Naive thymus-derived CD4-positive, alpha-beta T cell (primary cell): ENCODE measurements around the gene DUSP9. TPM values are rescaled to one million over a fixed set of nuclear protein-coding genes. Genes with fewer than 3 reads are reported as not detected.

Experiments
- ATAC-seq: fragments of 150-1000 bp; cut with Tn5 transposase; 2 replicates; pipeline ENCODE4 v1.10.0; 2021; ENCODE audit warnings: mild to moderate bottlenecking, moderate library complexity
- CTCF ChIA-PET: fragments of 350-600 bp; sonication (Branson Sonifier 250); formaldehyde crosslinking; loops from one replicate; lab custom pipeline; 2021; ENCODE audit warnings: antibody characterized with exemption; lab: Charles Lee
- POLR2A ChIA-PET: fragments of 350-600 bp; sonication (Branson Sonifier 250); formaldehyde crosslinking; loops from one replicate; lab custom pipeline; 2021; ENCODE audit warnings: antibody characterized with exemption, inconsistent platforms; lab: Charles Lee
- DNase-seq, 9 donors: peaks; one replicate each; pipeline versions ENCODE4 v3.0.0 to v3.0.0-alpha.2; 2020 to 2022; ENCODE audit warnings: mixed read lengths in 1 of 9
- H3K27ac ChIP-seq: one replicate; pipeline ENCODE4 v1.7.0; 2013; ENCODE audit warnings: mild to moderate bottlenecking, low read depth, low read length, moderate library complexity
- H3K27me3 ChIP-seq, 2 donors: one replicate each; pipeline ENCODE4 v1.7.0; 2013; ENCODE audit warnings: low read length in 2 of 2, mild to moderate bottlenecking in 2 of 2, moderate library complexity in 2 of 2; ENCODE audit not compliant: control insufficient read depth in 2 of 2, insufficient read depth in 2 of 2
- H3K36me3 ChIP-seq, 3 experiments: 1 replicate in 2 of 3; 2 replicates in 1 of 3; pipeline ENCODE4 v1.7.0; 2013; ENCODE audit warnings: low read length in 3 of 3, mild to moderate bottlenecking in 3 of 3, moderate library complexity in 1 of 3; ENCODE audit not compliant: insufficient read depth in 3 of 3, control insufficient read depth in 2 of 3
- H3K4me1 ChIP-seq, 2 donors: one replicate each; pipeline ENCODE4 v1.7.0; 2013; ENCODE audit warnings: low read length in 2 of 2, mild to moderate bottlenecking in 2 of 2, moderate library complexity in 1 of 2; ENCODE audit not compliant: control insufficient read depth in 2 of 2, insufficient read depth in 2 of 2
- H3K4me3 ChIP-seq: 2 replicates; pipeline ENCODE4 v1.7.0; 2013; ENCODE audit warnings: mild to moderate bottlenecking, low read length
- H3K9me3 ChIP-seq, 3 experiments: 1 replicate in 2 of 3; 2 replicates in 1 of 3; pipeline ENCODE4 v1.7.0; 2013; ENCODE audit warnings: low read length in 3 of 3; ENCODE audit not compliant: control insufficient read depth in 2 of 3
- H3K27ac Mint-ChIP-seq, 9 donors: one replicate each; pipeline ENCODE4 v1.8.0; 2020 to 2022; ENCODE audit warnings: mixed read lengths in 9 of 9, mild to moderate bottlenecking in 8 of 9, moderate library complexity in 5 of 9, inconsistent platforms in 2 of 9
- H3K27me3 Mint-ChIP-seq, 5 donors: one replicate each; pipeline ENCODE4 v1.8.0; 2021 to 2022; ENCODE audit warnings: mixed read lengths in 5 of 5, mild to moderate bottlenecking in 1 of 5
- H3K36me3 Mint-ChIP-seq, 5 donors: one replicate each; pipeline ENCODE4 v1.8.0; 2020 to 2022; ENCODE audit warnings: mixed read lengths in 5 of 5, mild to moderate bottlenecking in 3 of 5, inconsistent platforms in 1 of 5
- H3K4me1 Mint-ChIP-seq, 7 donors: one replicate each; pipeline ENCODE4 v1.8.0; 2020 to 2022; ENCODE audit warnings: mixed read lengths in 7 of 7, mild to moderate bottlenecking in 3 of 7, inconsistent platforms in 1 of 7
- H3K4me3 Mint-ChIP-seq, 10 donors: one replicate each; pipeline ENCODE4 v1.8.0; 2020 to 2022; ENCODE audit warnings: mild to moderate bottlenecking in 10 of 10, mixed read lengths in 10 of 10, moderate library complexity in 6 of 10, inconsistent platforms in 2 of 10
- H3K9me3 Mint-ChIP-seq, 11 donors: one replicate each; pipeline ENCODE4 v1.8.0; 2020 to 2022; ENCODE audit warnings: mixed read lengths in 11 of 11, mild to moderate bottlenecking in 4 of 11, inconsistent platforms in 1 of 11, moderate library complexity in 1 of 11
- intact Hi-C, 2 donors: fragments of 100-400 bp; cut with micrococcal nuclease; formaldehyde crosslinking; loops; one replicate each; pipeline ENCODE4 v1.15.1; 2023
- polyA plus RNA-seq, 2 donors: library from polyadenylated mRNA; unstranded; fragments of 300-500 nt; fragmentation: Illumina TruSeq; gene quantifications; one replicate each; pipeline ENCODE4 v1.2.3, GENCODE V29; 2021
- total RNA-seq, 6 experiments: library from RNA in 5 of 6; stranded (reverse) in 5 of 6; gene quantifications; 1 replicate in 5 of 6; 2 replicates in 1 of 6; pipeline ENCODE4 v1.2.3 and lab custom pipeline; 2021 to 2026

DUSP9 gene
- not detected for total RNA-seq
- not detected for polyA plus RNA-seq
- not detected for total RNA-seq (lab: John Stamatoyannopoulos, UW)

GRCh38 chrX:153646620-153647373 is at the start of gene DUSP9:
DUSP9 (plus strand) TSS chrX:153647203; CDS start chrX:153647954, 751 bp downstream.
- Histone ChIP-seq H3K36me3 (no peaks in the 10 kb centered on the region), H3K9me3 (no peaks in the 10 kb centered on the region), H3K4me3 (no peak within 1 kb of the TSS), H3K27me3 (peaks cover 0 to 4% of the 10 kb centered on the region in 2 donors), H3K4me1 (peaks cover 0 to 4% of the 10 kb centered on the region in 2 donors), H3K27ac (no peak within 1 kb of the TSS)
- no peaks in the 10 kb centered on the region for H3K9me3 Mint-ChIP-seq
- DNase-seq, result no peak
- ChIA-PET CTCF (interaction anchor here (0.6 to 1.4 kb wide), 2 partner anchors 46 to 92 kb away, joined by 3 read pairs; no protein-coding TSS in a partner anchor), POLR2A (interaction anchor here (0.6 kb wide), 1 partner anchor 37 kb away, joined by 3 read pairs; no protein-coding TSS in a partner anchor)
- intact Hi-C loops, result loop anchor here in 1 of 2 donors (5.0 kb wide), 3 partner anchors 34 to 109 kb away; no protein-coding TSS in a partner anchor
- H3K4me1 Mint-ChIP-seq, result peaks cover 0 to 14% (median 6%) of the 10 kb centered on the region in 7 donors
- H3K4me3 Mint-ChIP-seq, result peak within 1 kb of the TSS in 6 of 10 donors; percentile 9 to 64 (median 46)
- H3K36me3 Mint-ChIP-seq, result no peaks in the 10 kb centered on the region
- peak; percentile 25 for ATAC-seq
- no peak within 1 kb of the TSS for H3K27ac Mint-ChIP-seq
- peaks cover 0 to 45% (median 10%) of the 10 kb centered on the region in 5 donors for H3K27me3 Mint-ChIP-seq

DNA sequence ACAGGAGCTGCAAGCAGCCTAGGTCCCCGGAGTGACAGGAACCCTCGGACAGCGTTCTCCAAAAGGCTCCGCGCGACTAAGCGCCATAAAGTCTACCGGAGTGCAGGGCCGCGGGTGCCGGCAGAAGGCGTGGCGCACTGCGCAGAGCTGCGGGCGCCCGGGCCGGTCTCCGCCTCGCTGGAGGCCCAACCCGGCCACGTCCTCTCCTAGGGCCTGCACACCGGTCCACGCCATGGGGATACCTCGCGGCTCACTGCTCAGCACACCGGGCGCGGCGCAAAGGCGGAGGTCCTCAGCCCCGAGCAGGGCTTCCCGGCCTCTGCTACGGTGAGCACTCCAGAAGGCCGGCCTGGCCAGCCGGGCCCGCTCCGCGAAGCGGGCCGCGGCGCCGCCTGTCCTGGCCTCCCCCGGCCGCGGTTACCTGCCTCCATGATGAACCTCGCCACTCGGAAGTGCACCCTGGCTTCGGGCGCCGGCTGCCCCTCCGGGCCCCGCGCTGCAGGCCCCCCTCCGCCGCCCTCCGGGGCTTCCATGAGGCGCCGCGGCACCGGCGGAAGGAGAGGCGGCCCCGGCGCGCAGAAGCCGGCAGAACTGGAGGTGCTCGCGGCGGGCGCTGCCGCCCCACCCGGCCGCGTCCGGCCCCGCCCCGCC is 48.3 kb upstream of the DUSP9 start, which contains the start of gene CCNQ:
TSS of gene CCNQ (minus strand) at position 599 of the 651 bp plus-strand sequence. CDS start at position 533, 66 bp downstream.
- Mint-ChIP-seq H3K9me3 (peaks cover 0 to 4% (median 0%) of the 10 kb centered on the region in 11 donors), H3K27ac (peak within 1 kb of the TSS; percentile 47 to 91 (median 76)), H3K4me3 (peak within 1 kb of the TSS; percentile 85 to 93 (median 92)), H3K36me3 (peaks cover 0 to 9% (median 5%) of the 10 kb centered on the region in 5 donors), H3K4me1 (peaks cover 23 to 54% (median 38%) of the 10 kb centered on the region in 7 donors), H3K27me3 (no peaks in the 10 kb centered on the region)
- ChIA-PET CTCF (interaction anchor here (0.7 kb wide), 1 partner anchor 13 kb away, joined by 7 read pairs; no protein-coding TSS in a partner anchor), POLR2A (interaction anchor here (0.6 to 1.5 kb wide), 7 partner anchors 13 to 657 kb away, joined by 3 to 5 read pairs (median 4); partner anchors contain the start of gene HCFC1)
- no peaks in the 10 kb centered on the region for H3K9me3 ChIP-seq
- peak within 1 kb of the TSS; percentile 69 for H3K4me3 ChIP-seq
- H3K27ac ChIP-seq, result peak within 1 kb of the TSS; percentile 74
- peak; percentile 45 for ATAC-seq
- peak in 4 of 9 donors; percentile 10 to 34 (median 20) for DNase-seq
- intact Hi-C loops, result loop anchor here (1.0 to 10.0 kb wide), 9 partner anchors 11 to 656 kb away; partner anchors contain the start of genes ABCD1 (in 2 of the 2), BCAP31 (in 2 of the 2), HAUS7 (in 2 of the 2) and IDH3G (in 1 of the 2)
- H3K36me3 ChIP-seq, result peaks cover 0 to 17% (median 0%) of the 10 kb centered on the region in 3 experiments
- no peaks in the 10 kb centered on the region for H3K27me3 ChIP-seq
- H3K4me1 ChIP-seq, result peaks cover 19% of the 10 kb centered on the region in 2 donors

GRCh38 chrX:153599192-153600031 is 47.6 kb upstream of the DUSP9 start:
- Histone ChIP-seq H3K4me1 (peaks cover 19 to 21% of the 10 kb centered on the region in 2 donors), H3K27ac (peak overlapping the region; percentile 74), H3K9me3 (no peaks in the 10 kb centered on the region), H3K4me3 (peak overlapping the region; percentile 69), H3K36me3 (peaks cover 0 to 10% (median 0%) of the 10 kb centered on the region in 3 experiments), H3K27me3 (no peaks in the 10 kb centered on the region)
- peak overlapping the region in 7 of 9 donors; percentile 48 to 83 (median 64) for H3K27ac Mint-ChIP-seq
- H3K4me3 Mint-ChIP-seq, result peak overlapping the region; percentile 79 to 93 (median 90)
- peak; percentile 77 to 91 (median 82) for DNase-seq
- intact Hi-C loops, result loop anchor here (1.0 to 10.0 kb wide), 9 partner anchors 10 to 657 kb away; partner anchors contain the start of genes ABCD1 (in 2 of the 2), BCAP31 (in 2 of the 2), HAUS7 (in 2 of the 2) and IDH3G (in 1 of the 2)
- H3K9me3 Mint-ChIP-seq, result peaks cover 0 to 4% (median 0%) of the 10 kb centered on the region in 11 donors
- H3K4me1 Mint-ChIP-seq, result peaks cover 23 to 60% (median 46%) of the 10 kb centered on the region in 7 donors
- H3K36me3 Mint-ChIP-seq, result peaks cover 0 to 8% (median 5%) of the 10 kb centered on the region in 5 donors
- ATAC-seq, result peak; percentile 94
- H3K27me3 Mint-ChIP-seq, result no peaks in the 10 kb centered on the region
- POLR2A ChIA-PET, result interaction anchor here (0.7 to 2.5 kb wide), 7 partner anchors 10 to 658 kb away, joined by 3 to 10 read pairs (median 5); partner anchors contain the start of gene HCFC1
- CTCF ChIA-PET, result interaction anchor here (0.7 to 2.3 kb wide), 2 partner anchors 11 to 67 kb away, joined by 3 to 15 read pairs; no protein-coding TSS in a partner anchor

DNA sequence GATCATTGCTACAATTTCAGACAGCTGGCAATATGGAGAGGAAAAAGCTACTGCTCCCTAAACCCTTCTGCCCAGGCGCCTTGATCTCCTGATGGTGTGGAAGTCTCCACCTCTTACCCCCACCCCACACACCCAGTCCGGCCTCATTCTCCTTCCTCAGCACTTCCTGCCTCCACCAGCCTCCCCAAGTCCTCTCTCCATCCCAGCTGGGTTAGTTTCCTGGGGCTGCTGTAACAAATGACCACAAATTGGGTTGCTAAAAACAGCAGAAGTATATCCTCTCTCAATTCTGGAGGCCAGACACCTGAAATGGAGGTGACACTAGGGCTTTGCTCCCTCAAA is 47.0 kb upstream of the DUSP9 start:
- peaks cover 19 to 21% of the 10 kb centered on the region in 2 donors for H3K4me1 ChIP-seq
- ATAC-seq, result no peak

GRCh38 chrX:153600921-153601320 is 46.1 kb upstream of the DUSP9 start:
- Mint-ChIP-seq H3K27ac (peak overlapping the region in 2 of 9 donors; percentile 32 to 51), H3K27me3 (no peaks in the 10 kb centered on the region), H3K4me3 (peak overlapping the region; percentile 6 to 93 (median 76)), H3K36me3 (peaks cover 0 to 8% (median under 1%) of the 10 kb centered on the region in 5 donors), H3K4me1 (peaks cover 18 to 59% (median 46%) of the 10 kb centered on the region in 7 donors), H3K9me3 (peaks cover 0 to 4% (median 0%) of the 10 kb centered on the region in 11 donors)
- no peak overlapping the region for H3K27ac ChIP-seq
- H3K36me3 ChIP-seq, result no peaks in the 10 kb centered on the region
- intact Hi-C loops, result no loop called here
- ATAC-seq (no peak), DNase-seq (no peak)
- ChIA-PET POLR2A (interaction anchor here (2.2 to 2.5 kb wide), 2 partner anchors 9 to 18 kb away, joined by 6 to 10 read pairs; no protein-coding TSS in a partner anchor), CTCF (interaction anchor here (0.6 to 2.3 kb wide), 4 partner anchors 9 to 60 kb away, joined by 3 to 15 read pairs (median 3); no protein-coding TSS in a partner anchor)
- H3K9me3 ChIP-seq, result no peaks in the 10 kb centered on the region
- H3K27me3 ChIP-seq, result no peaks in the 10 kb centered on the region
- H3K4me3 ChIP-seq, result no peak overlapping the region
- H3K4me1 ChIP-seq, result peaks cover 19 to 21% of the 10 kb centered on the region in 2 donors

More for the DNA sequence above, 47.0 kb upstream of the DUSP9 start:
- no peaks in the 10 kb centered on the region for H3K27me3 ChIP-seq
- H3K9me3 ChIP-seq, result no peaks in the 10 kb centered on the region
- H3K4me3 Mint-ChIP-seq, result peak overlapping the region; percentile 79 to 93 (median 90)
- H3K27ac ChIP-seq, result no peak overlapping the region
- H3K4me3 ChIP-seq, result peak overlapping the region; percentile 69
- peaks cover 0 to 9% (median 5%) of the 10 kb centered on the region in 5 donors for H3K36me3 Mint-ChIP-seq
- peak overlapping the region in 8 of 9 donors; percentile 35 to 83 (median 65) for H3K27ac Mint-ChIP-seq
- peaks cover 0 to 4% (median 0%) of the 10 kb centered on the region in 3 experiments for H3K36me3 ChIP-seq
- POLR2A ChIA-PET, result interaction anchor here (0.7 to 2.5 kb wide), 5 partner anchors 10 to 65 kb away, joined by 3 to 10 read pairs (median 6); no protein-coding TSS in a partner anchor
- peaks cover 0 to 4% (median 0%) of the 10 kb centered on the region in 11 donors for H3K9me3 Mint-ChIP-seq
- H3K27me3 Mint-ChIP-seq, result no peaks in the 10 kb centered on the region
- DNase-seq, result peak in 2 of 9 donors; percentile 8 to 27
- intact Hi-C loops, result no loop called here
- CTCF ChIA-PET, result interaction anchor here (0.7 to 2.3 kb wide), 4 partner anchors 10 to 67 kb away, joined by 3 to 15 read pairs (median 3); no protein-coding TSS in a partner anchor
- peaks cover 23 to 63% (median 49%) of the 10 kb centered on the region in 7 donors for H3K4me1 Mint-ChIP-seq
